GM23338 (cell line): Measurements from ENCODE around the gene CRADD.

Source experiments
- CTCF ChIP-seq, 2 experiments: fragments of 200-600 bp in 1 of 2; sonication (generic) in 1 of 2; conservative IDR thresholded peaks; 2 replicates each; pipeline versions ENCODE4 v1.5.1 to v1.6.1; 2016 to 2017; ENCODE audit warnings: antibody characterized with exemption in 2 of 2, low read depth in 2 of 2, mild to moderate bottlenecking in 2 of 2, moderate library complexity in 1 of 2
- EZH2 ChIP-seq: fragments of 200-600 bp; sonication (generic); IDR thresholded peaks from one replicate; pipeline ENCODE4 v1.8.0; 2017; ENCODE audit warnings: antibody characterized with exemption, mild to moderate bottlenecking, low read depth; ENCODE audit not compliant: unreplicated experiment
- POLR2AphosphoS5 ChIP-seq: IDR thresholded peaks from 2 replicates; pipeline ENCODE4 v1.6.1; 2016; ENCODE audit warnings: antibody characterized with exemption, low read depth
- REST ChIP-seq: IDR thresholded peaks from one replicate; pipeline ENCODE4 v1.6.1; 2018; ENCODE audit warnings: antibody characterized with exemption; ENCODE audit not compliant: unreplicated experiment
- STAT1 ChIP-seq: IDR thresholded peaks from one replicate; pipeline ENCODE4 v1.6.1; 2016; ENCODE audit warnings: antibody characterized with exemption; ENCODE audit not compliant: unreplicated experiment

- TF ChIP-seq REST (no peak), CTCF (conservative IDR thresholded peaks at IDR 0.05; ENCODE audit: low read depth in 2 of 2) (no peak), POLR2AphosphoS5 (no peak), EZH2 (no peak), STAT1 (no peak)
Observed at GRCh38 chr12:93756288-93756687, 79.1 kb downstream of the CRADD start.
